ENCODE measurements around the gene PAIP2.

The PAIP2 gene

GRCh38 chr5:139413153-139413552 is 71.5 kb downstream of the PAIP2 start:
- DNase-seq (ENCODE audit: extremely low read depth, insufficient read length) = no peak
- no peak overlapping the region for H3K4me3 ChIP-seq (replicated peaks; ENCODE audit: low read depth, low read length)
- no peaks in the 10 kb centered on the region for H3K36me3 ChIP-seq (ENCODE audit: control insufficient read depth, insufficient read depth, low read length)
- H3K27me3 ChIP-seq (replicated peaks; ENCODE audit: control insufficient read depth, insufficient read depth, low read length) = no peaks in the 10 kb centered on the region
- no peak for TF ChIP-seq CTCF (IDR thresholded peaks at IDR 0.05; ENCODE audit: insufficient read depth, low read length, poor library complexity, severe bottlenecking)

GRCh38 chr5:139413963-139414362 is 72.3 kb downstream of the PAIP2 start:
- H3K36me3 ChIP-seq (ENCODE audit: control insufficient read depth, insufficient read depth, low read length) = no peaks in the 10 kb centered on the region
- H3K27me3 ChIP-seq (replicated peaks; ENCODE audit: control insufficient read depth, insufficient read depth, low read length) = no peaks in the 10 kb centered on the region
- no peak overlapping the region for H3K4me3 ChIP-seq (replicated peaks; ENCODE audit: low read depth, low read length)
- no peak for TF ChIP-seq CTCF (IDR thresholded peaks at IDR 0.05; ENCODE audit: insufficient read depth, low read length, poor library complexity, severe bottlenecking)
- DNase-seq (ENCODE audit: extremely low read depth, insufficient read length) = no peak

GRCh38 chr5:139414581-139415130 is 73.0 kb downstream of the PAIP2 start:
- DNase-seq (ENCODE audit: extremely low read depth, insufficient read length) = no peak
- H3K27me3 ChIP-seq (replicated peaks; ENCODE audit: control insufficient read depth, insufficient read depth, low read length) = no peaks in the 10 kb centered on the region
- no peaks in the 10 kb centered on the region for H3K36me3 ChIP-seq (ENCODE audit: control insufficient read depth, insufficient read depth, low read length)
- H3K4me3 ChIP-seq (replicated peaks; ENCODE audit: low read depth, low read length) = no peak overlapping the region
- no peak for TF ChIP-seq CTCF (IDR thresholded peaks at IDR 0.05; ENCODE audit: insufficient read depth, low read length, poor library complexity, severe bottlenecking)

DNA sequence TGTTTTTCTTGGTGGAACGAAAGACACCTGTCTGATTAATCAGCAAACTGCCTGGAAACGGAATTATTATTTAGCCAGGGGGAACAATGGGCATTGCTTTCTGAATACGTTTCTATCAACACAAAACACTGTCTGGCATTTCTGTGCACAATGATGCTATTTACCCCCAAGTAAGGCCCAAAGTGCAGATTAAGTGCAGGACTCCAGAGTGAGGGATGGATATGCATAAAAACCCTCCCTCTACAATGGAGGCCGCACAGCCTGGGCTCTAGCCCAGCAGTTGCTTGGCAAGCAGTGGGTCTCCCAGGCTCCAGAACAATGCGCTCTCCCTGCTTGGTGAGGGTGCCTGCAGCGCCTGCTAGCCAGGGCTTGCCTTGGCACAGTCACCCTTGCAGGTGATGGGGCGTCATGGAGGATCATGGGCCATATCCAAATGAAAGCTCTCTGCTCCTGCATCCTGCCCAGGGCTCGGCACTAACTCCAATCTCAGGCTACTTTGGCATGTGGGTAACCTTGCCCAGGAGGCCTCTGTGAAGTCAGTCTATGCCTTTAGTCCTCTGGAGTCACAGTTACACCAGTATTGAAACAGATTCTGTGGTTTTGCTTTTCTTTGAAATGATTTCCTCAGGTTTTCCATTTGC is 73.7 kb downstream of the PAIP2 start:
- no peak for TF ChIP-seq CTCF (IDR thresholded peaks at IDR 0.05; ENCODE audit: insufficient read depth, low read length, poor library complexity, severe bottlenecking)
- no peaks in the 10 kb centered on the region for H3K36me3 ChIP-seq (ENCODE audit: control insufficient read depth, insufficient read depth, low read length)
- DNase-seq (ENCODE audit: extremely low read depth, insufficient read length) = no peak
- no peaks in the 10 kb centered on the region for H3K27me3 ChIP-seq (replicated peaks; ENCODE audit: control insufficient read depth, insufficient read depth, low read length)
- no peak overlapping the region for H3K4me3 ChIP-seq (replicated peaks; ENCODE audit: low read depth, low read length)

DNA sequence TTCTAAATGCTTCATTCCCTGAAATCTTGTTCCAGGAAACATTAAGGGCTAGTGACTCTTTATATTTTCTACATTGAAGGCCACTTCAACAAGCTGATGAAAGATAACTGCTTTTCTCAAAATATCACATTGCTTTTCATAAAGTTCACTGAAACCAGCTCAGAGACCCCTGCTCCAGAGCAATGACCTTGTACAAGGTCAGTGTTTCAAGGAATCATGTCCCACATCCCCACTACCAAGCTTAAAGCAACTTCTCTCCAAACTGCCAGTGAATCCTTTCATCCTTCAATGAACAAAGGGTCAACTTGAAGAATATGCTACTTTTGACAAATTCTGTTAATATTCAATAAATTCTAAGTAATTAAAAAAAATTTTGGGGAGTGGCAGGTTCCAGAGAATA is 74.2 kb downstream of the PAIP2 start:
- no peaks in the 10 kb centered on the region for H3K36me3 ChIP-seq (ENCODE audit: control insufficient read depth, insufficient read depth, low read length)

More for the DNA sequence above, 74.2 kb downstream of the PAIP2 start:
- Histone ChIP-seq H3K4me3 (replicated peaks; ENCODE audit: low read depth, low read length) (no peak overlapping the region), H3K27me3 (replicated peaks; ENCODE audit: control insufficient read depth, insufficient read depth, low read length) (no peaks in the 10 kb centered on the region)
- no peak for TF ChIP-seq CTCF (IDR thresholded peaks at IDR 0.05; ENCODE audit: insufficient read depth, low read length, poor library complexity, severe bottlenecking)
- no peak for DNase-seq (ENCODE audit: extremely low read depth, insufficient read length)
